Measurements from ENCODE around the gene TMEM109.

Gene TMEM109

GRCh38 chr11:60910281-60910687 is 3.7 kb upstream of the TMEM109 start:
- no peak for DNase-seq (ENCODE audit: low spot score)

GRCh38 chr11:60910711-60911380 is 3.1 kb upstream of the TMEM109 start:
- DNase-seq (ENCODE audit: low spot score): no peak

DNA sequence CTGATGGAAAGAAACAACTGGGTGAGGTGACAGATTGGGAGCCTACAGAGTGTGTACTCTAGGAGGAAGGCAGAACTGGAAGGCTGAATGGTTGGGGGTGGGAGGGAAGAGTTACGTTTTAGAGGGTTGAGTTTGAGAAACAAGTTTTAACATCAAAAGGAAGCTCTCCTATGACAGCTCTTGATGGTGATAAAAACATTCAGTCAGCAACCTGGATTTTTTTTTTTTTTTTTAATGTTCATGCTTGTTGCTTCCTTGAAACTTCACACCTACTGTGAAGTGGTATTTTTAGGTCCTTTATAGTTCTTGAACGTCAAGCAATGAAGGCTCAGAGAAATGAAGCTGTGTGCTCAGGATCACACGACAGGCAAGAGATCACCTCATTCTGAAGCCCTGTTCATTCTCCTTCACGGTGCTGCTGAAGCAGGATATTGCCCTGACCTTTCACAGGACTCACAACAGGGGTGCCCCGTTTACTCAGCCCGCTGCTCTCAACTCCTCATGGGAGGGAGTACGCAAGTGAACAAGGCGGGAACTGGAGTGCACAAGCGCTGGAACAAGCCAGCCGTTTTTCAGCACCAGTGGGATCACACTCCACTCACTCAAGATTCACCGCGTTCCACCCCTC is 1.6 kb upstream of the TMEM109 start:
- peak; percentile 68 for DNase-seq (ENCODE audit: low spot score)

GRCh38 chr11:60912851-60913528 is 968 bp upstream of the TMEM109 start:
- DNase-seq (ENCODE audit: low spot score): peak; percentile 52

DNA sequence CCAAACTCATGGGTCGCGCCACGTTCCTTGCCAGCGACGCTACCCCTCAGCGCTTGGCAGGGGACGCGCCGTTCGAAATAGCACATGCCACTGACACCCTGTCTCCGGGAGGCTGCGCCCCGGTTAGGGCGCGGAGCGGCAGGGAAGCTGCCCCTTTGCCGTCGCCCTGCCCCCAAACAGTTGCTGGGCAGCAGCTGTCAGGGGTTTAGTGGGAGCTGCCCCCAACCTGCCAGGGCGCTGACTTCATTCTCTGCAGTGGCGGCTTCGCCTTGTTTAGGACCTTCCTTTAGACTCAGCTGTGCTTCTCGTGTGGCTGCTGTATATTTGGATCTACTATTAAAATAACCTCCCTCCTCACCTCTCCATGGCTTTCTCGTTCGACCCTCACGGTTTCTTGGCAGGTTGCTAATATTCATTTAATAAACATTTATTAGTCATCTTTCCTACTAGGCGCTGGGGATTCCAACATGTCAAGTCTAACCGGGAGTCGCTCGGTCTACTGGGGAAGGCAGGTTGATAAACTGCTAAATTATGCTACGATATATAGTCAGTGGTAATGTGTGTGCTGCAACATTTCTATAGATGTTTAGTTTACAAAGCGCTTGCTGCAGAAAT is 782 bp downstream of the TMEM109 start:
- DNase-seq (ENCODE audit: low spot score): peak; percentile 43

GRCh38 chr11:60915248-60915914 is 1.4 kb downstream of the TMEM109 start:
- DNase-seq (ENCODE audit: low spot score): peak; percentile 63

DNA sequence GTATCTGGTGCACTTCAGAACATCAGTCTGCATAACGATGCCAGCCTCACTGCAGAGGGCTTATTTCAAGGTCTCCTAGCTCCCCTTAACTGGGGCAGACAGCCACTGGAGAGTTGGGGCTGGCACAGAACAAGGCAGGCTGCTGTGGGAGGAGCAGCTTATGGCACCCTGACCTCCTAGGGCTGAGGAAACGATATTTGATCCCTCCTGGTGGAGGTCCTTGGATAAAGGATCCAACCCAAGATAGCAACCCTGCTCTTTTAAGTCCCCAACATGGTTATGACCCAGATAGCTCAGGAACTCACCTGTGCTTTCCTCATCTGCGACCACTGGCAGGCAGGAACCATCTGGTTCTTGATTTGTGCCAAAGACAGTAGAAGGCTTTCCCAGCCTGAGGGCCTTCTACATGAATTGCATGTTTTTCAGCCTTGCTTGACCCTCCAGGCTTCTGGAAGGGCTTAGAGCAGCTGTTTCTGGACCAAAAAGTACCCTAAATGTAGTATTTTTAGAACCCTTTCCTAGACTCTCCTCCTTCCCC is 2.8 kb downstream of the TMEM109 start:
- DNase-seq (ENCODE audit: low spot score): peak; percentile 89

- peak; percentile 22 for DNase-seq (ENCODE audit: low spot score)
These were observed 3.3 kb downstream of the TMEM109 start for GRCh38 chr11:60917267-60917666.

DNA sequence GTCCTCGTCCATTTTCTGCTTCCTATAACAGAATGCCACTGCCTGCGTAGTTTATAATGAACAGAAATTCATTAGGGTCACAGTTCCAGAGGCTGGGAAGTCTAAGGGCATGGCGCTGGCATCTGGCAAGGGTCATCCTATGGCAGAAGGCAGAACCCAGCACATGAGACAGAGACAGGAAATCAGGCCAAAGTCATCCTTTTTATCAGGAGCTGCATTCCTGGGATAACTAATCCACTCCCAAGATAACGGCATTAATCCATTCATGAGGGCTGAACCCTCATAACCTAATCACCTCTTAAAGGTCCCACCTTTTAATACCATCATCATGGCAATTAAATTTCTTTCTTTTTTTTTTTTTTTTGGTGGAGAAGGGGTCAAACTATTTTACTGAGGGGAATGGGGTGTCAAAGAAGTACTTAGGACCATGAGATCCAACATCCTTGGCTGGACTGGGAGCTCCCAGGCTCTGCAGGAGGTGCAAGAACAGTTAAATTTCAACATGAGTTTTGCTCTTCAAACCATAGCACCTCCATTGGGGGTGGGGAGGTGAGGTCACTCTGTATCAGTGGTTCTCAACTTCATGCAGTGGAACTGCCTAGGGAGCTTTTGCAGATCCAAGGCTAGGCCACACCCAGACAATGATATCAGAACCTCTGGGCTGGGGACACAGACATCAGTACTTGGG is 4.4 kb downstream of the TMEM109 start:
- no peak for DNase-seq (ENCODE audit: low spot score)

GRCh38 chr11:60918939-60919265 is 4.9 kb downstream of the TMEM109 start:
- no peak for DNase-seq (ENCODE audit: low spot score)

DNA sequence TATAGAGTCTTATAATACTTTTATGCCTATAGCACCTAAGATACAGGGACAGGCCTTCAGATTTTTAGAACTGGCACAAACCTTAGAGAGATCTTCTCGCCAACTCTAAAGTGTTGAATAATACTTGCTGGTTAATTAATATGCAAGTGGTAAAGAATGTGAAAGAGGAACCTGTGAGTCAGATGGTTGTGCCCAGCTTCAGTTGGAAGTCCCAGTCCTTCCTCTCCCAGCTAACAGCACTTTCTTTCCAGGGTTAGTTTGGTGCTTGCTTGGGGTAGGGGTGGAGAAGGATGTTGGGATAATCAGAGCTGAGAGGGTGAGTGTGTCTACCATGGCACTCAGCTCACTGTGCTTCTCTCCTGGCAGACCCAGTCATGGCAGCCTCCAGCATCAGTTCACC is 5.4 kb downstream of the TMEM109 start:
- DNase-seq (ENCODE audit: low spot score): no peak

DNA sequence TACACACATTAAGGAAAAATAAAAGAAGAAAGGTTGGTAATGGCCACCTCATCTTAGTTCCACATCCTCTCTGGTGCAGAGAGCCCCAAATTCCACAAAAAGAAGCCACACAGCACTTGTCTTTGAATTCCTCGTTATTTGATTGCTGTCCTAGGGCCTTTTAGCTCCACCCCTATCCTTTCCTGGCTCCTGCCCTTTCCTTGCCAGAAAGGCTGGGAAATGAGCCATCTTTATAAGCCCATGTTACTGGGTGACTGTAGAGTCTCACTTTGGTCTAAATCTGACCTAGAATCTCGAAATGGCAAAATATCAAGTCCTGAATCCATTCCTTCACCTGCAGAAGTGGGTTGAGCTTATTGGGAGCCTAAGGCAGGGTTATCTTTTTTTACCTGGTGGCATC is 6.0 kb downstream of the TMEM109 start:
- peak; percentile 88 for DNase-seq (ENCODE audit: low spot score)

GRCh38 chr11:60921259-60921658 is 7.3 kb downstream of the TMEM109 start:
- DNase-seq (ENCODE audit: low spot score): no peak

GRCh38 chr11:60921777-60922335 is 7.9 kb downstream of the TMEM109 start:
- DNase-seq (ENCODE audit: low spot score): no peak

DNA sequence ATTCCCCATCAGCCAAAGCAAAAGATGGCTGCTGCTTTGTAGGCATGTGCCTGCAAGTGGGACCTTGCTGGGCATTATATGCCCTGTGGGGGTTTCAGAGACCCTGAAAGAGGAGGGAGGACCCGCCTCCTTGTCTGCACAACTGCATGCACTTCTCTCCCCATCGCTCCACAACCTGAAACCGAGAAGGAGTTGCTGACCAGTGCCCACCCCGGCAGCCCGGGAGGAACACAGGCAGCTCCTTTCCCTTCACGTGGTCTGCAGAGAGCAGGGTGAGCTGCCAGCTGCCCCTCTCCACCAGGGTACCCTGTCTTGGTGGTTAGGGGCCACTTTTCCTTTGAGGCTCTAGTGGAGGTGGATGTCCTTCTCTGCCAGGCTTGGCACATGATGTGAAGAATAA is 8.9 kb downstream of the TMEM109 start:
- no peak for DNase-seq (ENCODE audit: low spot score)

DNA sequence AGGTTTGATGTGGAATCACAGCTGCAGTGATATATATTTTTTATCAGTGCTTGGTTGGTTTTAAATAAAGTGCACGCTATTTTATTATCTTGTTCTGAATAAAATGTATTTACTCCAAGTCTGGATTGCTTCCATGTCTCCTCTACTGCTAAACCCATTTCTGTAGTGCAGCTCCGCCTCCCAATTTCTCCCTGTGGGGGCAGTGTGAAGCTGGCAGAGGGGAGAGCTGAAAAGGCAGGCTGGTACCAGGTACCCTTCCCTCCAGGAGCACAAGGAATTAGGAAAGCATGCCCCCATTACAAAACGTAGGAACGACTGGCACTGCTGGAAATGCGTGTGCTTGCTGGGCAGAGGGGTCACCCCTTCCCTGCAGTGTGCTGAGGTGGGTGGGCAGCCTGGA is 9.4 kb downstream of the TMEM109 start:
- DNase-seq (ENCODE audit: low spot score): peak; percentile 37

DNA sequence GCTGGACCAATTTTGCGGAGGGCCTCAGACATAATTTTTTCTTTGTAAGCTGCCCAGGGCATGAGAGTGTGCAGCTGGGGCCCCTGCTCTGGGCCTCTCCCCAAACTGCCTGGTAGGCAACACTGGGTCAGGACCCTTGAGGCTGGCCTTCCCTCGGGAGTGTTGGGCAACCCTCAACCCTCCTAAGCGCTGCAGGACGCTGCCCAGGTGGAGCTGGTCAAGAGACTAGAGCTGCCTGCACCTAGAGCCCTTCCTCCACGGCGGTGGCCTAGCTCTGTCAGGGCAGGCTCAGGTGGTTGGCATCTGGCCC is 9.8 kb downstream of the TMEM109 start:
- no peak for DNase-seq (ENCODE audit: low spot score)

- peak; percentile 85 for DNase-seq (ENCODE audit: low spot score)
These were observed 10.3 kb downstream of the TMEM109 start, which contains the start of gene TMEM132A for GRCh38 chr11:60924110-60924905. TSS of gene TMEM132A (plus strand) at chr11:60924460. CDS start at chr11:60924634, 174 bp downstream.

- peak; percentile 35 for DNase-seq (ENCODE audit: low spot score)
These were observed 11.2 kb downstream of the TMEM109 start for GRCh38 chr11:60924906-60925853.
